Brain microvascular endothelial cell (primary cell): ENCODE measurements around the gene DAD1.

Experiments
- DNase-seq: peaks from one replicate; pipeline ENCODE4 v3.0.0-alpha.2; 2020
- H3K27ac ChIP-seq: fragments of 250-450 bp; sonication (Bioruptor Pico); 2 replicates; pipeline ENCODE4 v1.5.1; 2020; ENCODE audit warnings: mild to moderate bottlenecking, moderate library complexity
- H3K27me3 ChIP-seq: fragments of 250-450 bp; sonication (Bioruptor Pico); replicated peaks from 2 replicates; pipeline ENCODE4 v1.5.1; 2020; ENCODE audit warnings: mild to moderate bottlenecking
- H3K36me3 ChIP-seq: fragments of 250-450 bp; sonication (Bioruptor Pico); replicated peaks from 2 replicates; pipeline ENCODE4 v1.5.1; 2020; ENCODE audit warnings: mild to moderate bottlenecking
- H3K4me3 ChIP-seq: 2 replicates; pipeline ENCODE4 v1.5.1; 2011; ENCODE audit warnings: low read depth, mild to moderate bottlenecking, control low read depth, low read length, moderate library complexity
- in situ Hi-C: cut with HindIII; loops from 2 replicates; pipeline ENCODE4 v1.10.0; 2017; ENCODE audit warnings: low sequenced_read_pairs, low pct_ligation_motif_present
- TF ChIP-seq, protein P1 (sequence below): IDR thresholded peaks from 2 replicates; pipeline ENCODE4 v1.5.1; 2011; ENCODE audit warnings: low read depth, mild to moderate bottlenecking, moderate library complexity, low read length, control low read depth, inconsistent platforms; ENCODE audit errors: missing control alignments

The DAD1 gene

DNA sequence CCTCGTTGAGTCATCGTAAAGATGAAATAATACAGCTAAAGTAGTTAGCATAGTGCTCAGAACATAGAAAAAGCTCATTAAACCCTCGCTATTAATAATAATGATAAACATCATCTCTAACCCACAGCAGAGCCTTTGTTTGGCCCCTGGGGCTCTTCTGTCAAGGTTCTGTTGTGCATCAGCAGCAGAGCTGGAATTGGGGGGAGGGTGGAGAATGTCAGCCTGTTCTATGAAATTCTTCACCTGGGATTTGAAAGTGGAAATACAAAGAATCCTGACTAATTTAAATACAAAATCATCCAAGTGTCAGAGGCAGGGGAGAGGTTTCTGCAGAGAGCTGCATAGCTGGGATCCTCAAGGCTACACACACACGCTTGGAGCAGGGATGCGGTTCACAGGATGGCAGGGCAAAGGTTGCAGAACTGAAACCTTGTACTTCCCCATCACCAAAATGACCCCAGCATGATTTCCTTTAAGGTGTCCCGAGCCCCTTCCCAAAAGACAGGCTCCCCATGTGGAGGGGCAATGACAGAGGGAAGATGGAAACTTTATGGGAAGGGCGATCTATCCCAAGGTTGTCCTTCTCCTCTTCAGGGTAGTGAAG, 71.8 kb downstream of the DAD1 start:
- Histone ChIP-seq H3K4me3 (no peak overlapping the region), H3K36me3 (no peaks in the 10 kb centered on the region), H3K27ac (no peak overlapping the region), H3K27me3 (no peaks in the 10 kb centered on the region)
- TF ChIP-seq, protein P1, sequence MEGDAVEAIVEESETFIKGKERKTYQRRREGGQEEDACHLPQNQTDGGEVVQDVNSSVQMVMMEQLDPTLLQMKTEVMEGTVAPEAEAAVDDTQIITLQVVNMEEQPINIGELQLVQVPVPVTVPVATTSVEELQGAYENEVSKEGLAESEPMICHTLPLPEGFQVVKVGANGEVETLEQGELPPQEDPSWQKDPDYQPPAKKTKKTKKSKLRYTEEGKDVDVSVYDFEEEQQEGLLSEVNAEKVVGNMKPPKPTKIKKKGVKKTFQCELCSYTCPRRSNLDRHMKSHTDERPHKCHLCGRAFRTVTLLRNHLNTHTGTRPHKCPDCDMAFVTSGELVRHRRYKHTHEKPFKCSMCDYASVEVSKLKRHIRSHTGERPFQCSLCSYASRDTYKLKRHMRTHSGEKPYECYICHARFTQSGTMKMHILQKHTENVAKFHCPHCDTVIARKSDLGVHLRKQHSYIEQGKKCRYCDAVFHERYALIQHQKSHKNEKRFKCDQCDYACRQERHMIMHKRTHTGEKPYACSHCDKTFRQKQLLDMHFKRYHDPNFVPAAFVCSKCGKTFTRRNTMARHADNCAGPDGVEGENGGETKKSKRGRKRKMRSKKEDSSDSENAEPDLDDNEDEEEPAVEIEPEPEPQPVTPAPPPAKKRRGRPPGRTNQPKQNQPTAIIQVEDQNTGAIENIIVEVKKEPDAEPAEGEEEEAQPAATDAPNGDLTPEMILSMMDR: no peak
- in situ Hi-C loops: no loop called here
- no peak for DNase-seq

DNA sequence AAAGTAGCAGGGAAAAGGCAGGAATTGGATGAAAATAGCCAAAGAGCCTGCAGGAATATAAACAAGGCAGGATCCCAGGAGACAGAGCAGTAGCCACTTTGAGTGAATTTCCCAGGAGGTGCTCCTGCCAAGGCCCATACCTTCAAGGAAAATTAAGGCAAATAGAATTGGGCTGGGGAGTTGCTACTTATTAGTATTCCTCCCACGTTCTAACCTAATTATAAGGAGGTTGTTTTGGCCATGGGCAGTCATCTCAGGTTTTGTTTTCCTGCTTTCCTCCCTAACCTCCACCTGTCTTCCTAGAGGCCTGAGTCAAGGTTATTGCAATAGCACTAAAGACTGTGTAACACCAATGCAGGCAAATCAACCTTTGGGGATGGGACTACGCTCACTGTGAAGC, 73.1 kb downstream of the DAD1 start:
- DNase-seq: no peak
- in situ Hi-C loops: no loop called here
- Histone ChIP-seq H3K27me3 (no peaks in the 10 kb centered on the region), H3K4me3 (no peak overlapping the region), H3K36me3 (no peaks in the 10 kb centered on the region), H3K27ac (no peak overlapping the region)
- TF ChIP-seq, protein P1: no peak
